SK-N-MC (cell line): ENCODE results near the gene RFXANK.

Source experiments
- DNase-seq: peaks from one replicate; pipeline ENCODE4 v3.0.0-alpha.2; 2011; ENCODE audit warnings: low read depth, low spot score
- H3K27ac ChIP-seq: fragments of 200-600 bp; sonication (generic); 2 replicates; pipeline ENCODE4 v1.5.1; 2016; ENCODE audit warnings: mixed run types
- H3K36me3 ChIP-seq: fragments of 200-600 bp; sonication (generic); 2 replicates; pipeline ENCODE4 v1.6.1; 2017; ENCODE audit warnings: antibody characterized with exemption, low read length, mixed read lengths; ENCODE audit not compliant: insufficient read depth
- H3K4me3 ChIP-seq: fragments of 200-600 bp; sonication (generic); 2 replicates; pipeline ENCODE4 v1.5.1; 2016
- H3K9ac ChIP-seq: fragments of 200-600 bp; sonication (generic); 2 replicates; pipeline ENCODE4 v1.8.0; 2017; ENCODE audit warnings: mixed run types, mixed read lengths; ENCODE audit not compliant: insufficient read length
- H3K9me3 ChIP-seq: fragments of 200-600 bp; sonication (generic); 2 replicates; pipeline ENCODE4 v1.6.1; 2017; ENCODE audit warnings: low read depth, mild to moderate bottlenecking, antibody characterized with exemption, low read length, moderate library complexity, mixed read lengths
- EZH2 ChIP-seq: fragments of 200-600 bp; sonication (generic); IDR thresholded peaks from one replicate; pipeline ENCODE4 v1.6.1; 2017; ENCODE audit warnings: antibody characterized with exemption
- FOXP2 ChIP-seq: optimal IDR thresholded peaks from 2 replicates; pipeline ENCODE3; 2011; ENCODE audit warnings: mild to moderate bottlenecking, moderate library complexity; ENCODE audit not compliant: insufficient read depth; ENCODE audit errors: extremely low read length, control extremely low read depth
- POLR2AphosphoS5 ChIP-seq: IDR thresholded peaks from 2 replicates; pipeline ENCODE4 v1.6.1; 2012; ENCODE audit warnings: mild to moderate bottlenecking, low read depth, low read length, borderline replicate concordance

RFXANK gene

GRCh38 chr19:19203012-19203856, 11.2 kb downstream of the RFXANK start, which contains the start of gene NR2C2AP:
NR2C2AP (minus strand) TSS chr19:19203414; CDS start chr19:19203060, 354 bp downstream.
- H3K4me3 ChIP-seq = peak within 1 kb of the TSS; percentile 77
- peak within 1 kb of the TSS; percentile 44 for H3K27ac ChIP-seq
- no peak for TF ChIP-seq EZH2
- no peak for TF ChIP-seq FOXP2
- peak; percentile 83 for TF ChIP-seq POLR2AphosphoS5
- H3K9ac ChIP-seq = peak within 1 kb of the TSS; percentile 85
- DNase-seq = peak; percentile 83
- H3K9me3 ChIP-seq = no peaks in the 10 kb centered on the region
- peaks cover 14% of the 10 kb centered on the region for H3K36me3 ChIP-seq

DNA sequence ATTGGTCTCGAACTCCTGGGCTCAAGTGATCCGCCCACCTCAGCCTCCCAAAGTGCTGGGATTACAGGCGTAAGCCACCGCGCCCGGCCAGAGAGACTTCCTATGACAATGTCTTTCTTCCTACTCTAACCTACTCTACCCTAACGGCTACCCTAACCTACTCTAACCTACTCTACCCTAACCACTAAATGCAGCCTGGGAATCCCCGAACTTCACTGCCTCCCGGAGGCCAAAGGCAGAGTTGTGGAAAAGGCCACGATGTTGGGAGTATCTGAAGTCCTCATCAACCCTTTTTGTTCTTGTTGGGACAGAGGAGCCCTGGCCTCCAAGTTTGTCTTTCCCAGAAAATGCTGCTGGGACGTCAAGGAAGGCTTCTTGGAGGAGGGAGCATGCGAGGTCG, 12.1 kb downstream of the RFXANK start:
- no peak for DNase-seq
- H3K4me3 ChIP-seq = no peak overlapping the region
- no peak overlapping the region for H3K9ac ChIP-seq
- peaks cover 12% of the 10 kb centered on the region for H3K36me3 ChIP-seq
- no peak for TF ChIP-seq FOXP2
- TF ChIP-seq POLR2AphosphoS5 = no peak
- no peak for TF ChIP-seq EZH2
- H3K27ac ChIP-seq = no peak overlapping the region
- no peaks in the 10 kb centered on the region for H3K9me3 ChIP-seq

- DNase-seq = no peak
- no peak overlapping the region for H3K9ac ChIP-seq
Observed at GRCh38 chr19:19205416-19206410, 13.7 kb downstream of the RFXANK start.

DNA sequence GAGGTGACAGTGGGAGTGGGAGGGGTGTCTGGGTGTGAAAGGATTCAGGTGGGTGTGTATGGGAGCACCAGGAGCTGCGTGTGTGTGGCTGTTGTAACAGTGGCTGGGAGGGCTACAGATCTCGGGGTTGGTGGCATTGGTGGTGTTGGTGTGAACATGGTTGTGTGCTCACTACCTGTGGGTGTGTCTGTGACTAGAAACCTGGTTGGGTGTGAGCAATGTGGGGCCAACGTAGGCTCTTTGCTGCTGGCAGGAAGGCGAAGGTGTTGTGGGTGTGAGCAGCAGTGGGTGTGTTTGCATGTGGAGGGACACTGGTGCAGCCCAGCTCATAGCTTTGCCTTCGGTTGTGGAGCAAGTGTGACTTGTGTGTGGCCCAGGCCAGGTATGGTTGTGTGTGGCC, 14.9 kb downstream of the RFXANK start:
- Histone ChIP-seq H3K9ac (no peak overlapping the region), H3K9me3 (no peaks in the 10 kb centered on the region), H3K36me3 (no peaks in the 10 kb centered on the region; the same call in 1 of the 2 replicates), H3K4me3 (no peak overlapping the region), H3K27ac (no peak overlapping the region)
- no peak for DNase-seq
- TF ChIP-seq FOXP2 = no peak

More at GRCh38 chr19:19205416-19206410, 13.7 kb downstream of the RFXANK start:
- Histone ChIP-seq H3K4me3 (no peak overlapping the region), H3K9me3 (no peaks in the 10 kb centered on the region), H3K36me3 (peaks cover 6% of the 10 kb centered on the region), H3K27ac (no peak overlapping the region)
- TF ChIP-seq POLR2AphosphoS5 (no peak), FOXP2 (no peak), EZH2 (no peak)

DNA sequence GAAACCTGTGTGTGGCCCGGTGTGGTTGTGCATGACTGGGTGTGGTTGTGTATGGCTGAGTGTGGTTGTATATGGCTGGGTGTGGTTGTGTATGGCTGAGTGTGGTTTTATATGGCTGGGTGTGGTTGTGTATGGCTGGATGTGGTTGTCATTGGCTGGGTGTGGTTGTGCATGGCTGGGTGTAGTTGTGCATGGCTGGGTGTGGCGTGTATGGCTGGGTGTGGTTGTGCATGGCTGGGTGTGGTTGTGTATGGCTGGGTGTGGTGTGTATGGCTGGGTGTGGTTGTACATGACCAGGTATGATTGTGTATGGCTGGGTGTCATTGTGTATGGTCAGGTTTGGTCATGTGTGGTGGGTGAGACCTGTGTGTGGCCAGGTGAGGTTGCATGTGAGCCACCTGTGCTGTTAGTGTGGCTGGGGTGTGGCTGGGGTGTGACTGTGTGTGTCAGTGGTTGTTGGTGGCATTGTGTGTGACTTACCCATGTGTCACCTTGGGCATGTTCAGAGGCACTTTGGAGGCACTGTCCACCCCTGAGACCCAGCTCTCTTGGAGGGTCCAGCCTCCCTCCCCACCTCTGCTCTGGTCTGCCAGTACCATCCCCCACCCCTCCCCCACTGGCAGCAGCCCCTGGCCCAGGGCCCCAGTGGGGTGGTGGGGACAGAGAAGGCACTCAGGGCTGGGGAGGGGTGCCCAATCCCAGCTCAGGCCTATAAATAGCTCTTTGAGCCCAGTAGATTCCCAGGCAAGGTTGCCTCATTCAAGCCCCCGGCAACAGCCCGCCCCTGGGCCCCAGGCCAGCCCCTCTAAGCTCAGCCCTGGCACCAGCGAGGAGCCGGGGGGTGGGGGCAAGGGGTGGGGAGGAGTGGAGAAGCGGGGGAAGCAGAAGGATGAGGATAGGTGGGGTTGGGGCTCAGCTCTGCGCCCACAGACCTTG, 15.8 kb downstream of the RFXANK start:
- TF ChIP-seq POLR2AphosphoS5 = no peak
- no peak for TF ChIP-seq FOXP2
- no peak for TF ChIP-seq EZH2
- Histone ChIP-seq H3K4me3 (no peak overlapping the region), H3K9ac (no peak overlapping the region), H3K36me3 (no peaks in the 10 kb centered on the region), H3K9me3 (no peaks in the 10 kb centered on the region), H3K27ac (no peak overlapping the region)
- no peak for DNase-seq

GRCh38 chr19:19209372-19209771, 17.3 kb downstream of the RFXANK start:
- H3K9ac ChIP-seq = no peak overlapping the region
- no peak overlapping the region for H3K4me3 ChIP-seq
- no peaks in the 10 kb centered on the region for H3K9me3 ChIP-seq
- no peak for DNase-seq
- no peaks in the 10 kb centered on the region for H3K36me3 ChIP-seq
- H3K27ac ChIP-seq = no peak overlapping the region
- TF ChIP-seq EZH2 (no peak), POLR2AphosphoS5 (no peak)

DNA sequence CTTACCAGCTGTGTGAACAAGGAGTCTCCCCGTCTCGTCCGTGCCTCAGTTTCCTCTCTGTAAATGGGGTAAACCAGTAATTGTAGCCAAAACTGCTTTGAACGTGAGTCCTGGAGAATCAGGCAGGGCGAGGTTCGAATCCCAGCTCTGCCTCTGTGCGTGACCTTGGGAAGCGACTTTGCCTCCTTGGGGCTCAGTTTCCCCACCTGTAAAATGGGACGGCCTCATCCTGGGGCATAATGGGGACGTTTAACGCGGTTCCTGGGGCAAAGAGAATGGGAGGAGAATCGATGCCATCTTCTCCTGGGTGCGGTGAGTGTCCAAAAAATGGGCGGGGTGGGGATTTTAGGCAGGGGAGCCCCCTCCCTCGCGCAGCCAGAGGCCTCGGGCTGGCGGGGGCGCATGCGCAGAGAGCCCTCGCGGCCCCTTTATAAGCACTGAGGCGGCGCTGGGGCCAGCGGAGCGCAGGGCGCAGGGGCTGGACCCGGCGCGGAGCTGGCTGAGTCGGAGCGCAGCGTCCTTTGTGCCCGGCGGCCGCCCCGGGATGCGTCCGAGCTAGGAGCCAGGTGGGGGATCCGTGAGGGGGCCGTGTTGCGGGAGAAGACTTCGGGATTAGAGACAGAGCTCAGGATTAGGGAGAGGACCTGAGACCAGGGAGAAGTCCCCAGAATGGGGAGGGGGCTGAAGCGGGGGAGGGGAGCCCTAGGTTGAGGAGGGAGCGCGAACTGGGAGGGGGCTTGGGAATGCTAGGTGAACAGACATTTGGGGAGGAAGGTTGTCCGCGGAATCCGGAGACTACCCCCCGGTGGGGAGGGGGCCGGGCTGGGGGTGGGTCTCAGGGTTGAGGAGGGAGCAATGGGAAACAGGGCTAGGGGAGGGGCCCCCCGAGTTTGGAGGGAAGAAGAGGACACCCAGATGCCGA, 19.7 kb downstream of the RFXANK start, which contains the start of gene NCAN:
Gene NCAN, plus strand, starts transcription at position 460 of the 922 bp plus-strand sequence. CDS start 4,996 bp downstream, outside the sequence.
- H3K4me3 ChIP-seq = no peak within 1 kb of the TSS
- TF ChIP-seq EZH2 (no peak), FOXP2 (no peak), POLR2AphosphoS5 (no peak)
- H3K27ac ChIP-seq = no peak within 1 kb of the TSS
- no peaks in the 10 kb centered on the region for H3K36me3 ChIP-seq
- no peak for DNase-seq
- no peak within 1 kb of the TSS for H3K9ac ChIP-seq
- H3K9me3 ChIP-seq = no peaks in the 10 kb centered on the region
